WTC11 (cell line): ENCODE results near the gene HELZ. TPM values are rescaled to one million over a fixed set of nuclear protein-coding genes. Genes with fewer than 3 reads are reported as not detected.

Experiments
- ATAC-seq: fragments of 200-7000 bp; cut with Tn5 transposase; 2 replicates; pipeline ENCODE4 v1.10.0; 2021; ENCODE audit warnings: mild to moderate bottlenecking, moderate library complexity
- CTCF ChIA-PET: fragments of 300-600 bp; sonication (Branson Sonifier 250); formaldehyde crosslinking; loops from one replicate; lab custom pipeline; 2021; ENCODE audit warnings: antibody characterized with exemption; lab: Charles Lee
- POLR2A ChIA-PET: fragments of 350-600 bp; sonication (Branson Sonifier 250); formaldehyde crosslinking; loops from one replicate; lab custom pipeline; 2021; ENCODE audit warnings: antibody characterized with exemption; lab: Charles Lee
- DNase-seq: peaks from one replicate; pipeline ENCODE4 v3.0.0; 2021; ENCODE audit warnings: low spot score
- H3K27ac Mint-ChIP-seq: 2 replicates; pipeline ENCODE4 v1.8.0; 2021; ENCODE audit warnings: mixed read lengths
- H3K27me3 Mint-ChIP-seq: 2 replicates; pipeline ENCODE4 v1.8.0; 2021; ENCODE audit warnings: low read depth, mild to moderate bottlenecking, moderate library complexity, mixed read lengths
- H3K36me3 Mint-ChIP-seq: 2 replicates; pipeline ENCODE4 v1.8.0; 2021; ENCODE audit warnings: mixed read lengths
- H3K4me1 Mint-ChIP-seq: 2 replicates; pipeline ENCODE4 v1.8.0; 2022; ENCODE audit warnings: mixed read lengths
- H3K4me3 Mint-ChIP-seq: 2 replicates; pipeline ENCODE4 v1.8.0; 2021; ENCODE audit warnings: mild to moderate bottlenecking, moderate library complexity, mixed read lengths
- H3K9me3 Mint-ChIP-seq: 2 replicates; pipeline ENCODE4 v1.8.0; 2021; ENCODE audit warnings: mixed read lengths
- AFF4 ChIP-seq: sonication (generic); formaldehyde crosslinking; IDR thresholded peaks from 2 replicates; pipeline ENCODE4 v1.8.1; 2023; ENCODE audit warnings: mild to moderate bottlenecking, missing genetic modification reagents, borderline replicate concordance
- ARID4B ChIP-seq: sonication (generic); formaldehyde crosslinking; IDR thresholded peaks from 2 replicates; pipeline ENCODE4 v1.8.0; 2023; ENCODE audit warnings: missing genetic modification reagents, mild to moderate bottlenecking, borderline replicate concordance
- CREB1 ChIP-seq: sonication (generic); formaldehyde crosslinking; IDR thresholded peaks from 2 replicates; pipeline ENCODE4 v1.8.0; 2023; ENCODE audit warnings: mild to moderate bottlenecking, missing genetic modification reagents
- CREM ChIP-seq: sonication (generic); formaldehyde crosslinking; IDR thresholded peaks from 2 replicates; pipeline ENCODE4 v1.8.1; 2022; ENCODE audit warnings: mild to moderate bottlenecking, missing genetic modification reagents, moderate library complexity
- E2F5 ChIP-seq: sonication (generic); formaldehyde crosslinking; IDR thresholded peaks from 2 replicates; pipeline ENCODE4 v1.8.1; 2022; ENCODE audit warnings: mild to moderate bottlenecking, moderate library complexity, missing genetic modification reagents
- HMGXB4 ChIP-seq: sonication (generic); formaldehyde crosslinking; IDR thresholded peaks from 2 replicates; pipeline ENCODE4 v1.8.1; 2023; ENCODE audit warnings: mild to moderate bottlenecking, moderate library complexity, missing genetic modification reagents
- IRF2 ChIP-seq: sonication (generic); formaldehyde crosslinking; IDR thresholded peaks from 2 replicates; pipeline ENCODE4 v1.8.0; 2022; ENCODE audit warnings: low read depth, missing genetic modification reagents, borderline replicate concordance
- MAX ChIP-seq: sonication (generic); formaldehyde crosslinking; IDR thresholded peaks from 2 replicates; pipeline ENCODE4 v1.8.0; 2022; ENCODE audit warnings: mild to moderate bottlenecking, missing genetic modification reagents
- MLX ChIP-seq: sonication (generic); formaldehyde crosslinking; IDR thresholded peaks from 2 replicates; pipeline ENCODE4 v1.8.1; 2023; ENCODE audit warnings: mild to moderate bottlenecking, missing genetic modification reagents, moderate library complexity
- MYBL2 ChIP-seq: sonication (generic); formaldehyde crosslinking; IDR thresholded peaks from 2 replicates; pipeline ENCODE4 v1.8.1; 2023; ENCODE audit warnings: mild to moderate bottlenecking, moderate library complexity, missing genetic modification reagents
- NFATC4 ChIP-seq: fragments of 250-450 bp; sonication (Bioruptor Pico); IDR thresholded peaks from 2 replicates; pipeline ENCODE4 v1.9.0; 2021; ENCODE audit warnings: mild to moderate bottlenecking
- NFE2L1 ChIP-seq: sonication (generic); formaldehyde crosslinking; IDR thresholded peaks from 2 replicates; pipeline ENCODE4 v1.8.1; 2023; ENCODE audit warnings: missing genetic modification reagents
- NFYB ChIP-seq: sonication (generic); formaldehyde crosslinking; conservative IDR thresholded peaks from 2 replicates; pipeline ENCODE4 v1.8.0; 2022; ENCODE audit warnings: low read depth, missing genetic modification reagents
- STAT6 ChIP-seq: sonication (generic); formaldehyde crosslinking; conservative IDR thresholded peaks from 2 replicates; pipeline ENCODE4 v1.8.1; 2023; ENCODE audit warnings: mild to moderate bottlenecking, low read depth, missing genetic modification reagents, moderate library complexity
- USF2 ChIP-seq: sonication (generic); formaldehyde crosslinking; IDR thresholded peaks from 2 replicates; pipeline ENCODE4 v1.8.1; 2023; ENCODE audit warnings: mild to moderate bottlenecking, missing genetic modification reagents, moderate library complexity
- ZBTB21 ChIP-seq: sonication (generic); formaldehyde crosslinking; IDR thresholded peaks from 2 replicates; pipeline ENCODE4 v1.8.1; 2023; ENCODE audit warnings: mild to moderate bottlenecking, missing genetic modification reagents, borderline replicate concordance
- ZNF121 ChIP-seq: sonication (generic); formaldehyde crosslinking; IDR thresholded peaks from 2 replicates; pipeline ENCODE4 v1.8.0; 2023; ENCODE audit warnings: missing genetic modification reagents
- ZNF219 ChIP-seq: sonication (generic); formaldehyde crosslinking; IDR thresholded peaks from 2 replicates; pipeline ENCODE4 v1.8.0; 2023; ENCODE audit warnings: missing genetic modification reagents, mild to moderate bottlenecking, borderline replicate concordance
- ZNF416 ChIP-seq: fragments of 250-450 bp; sonication (Bioruptor Pico); IDR thresholded peaks from 2 replicates; pipeline ENCODE4 v1.9.0; 2021; ENCODE audit warnings: mild to moderate bottlenecking, inconsistent platforms
- ZNF423 ChIP-seq: fragments of 250-450 bp; sonication (Bioruptor Pico); IDR thresholded peaks from 2 replicates; pipeline ENCODE4 v2.1.2; 2022; ENCODE audit warnings: mild to moderate bottlenecking, moderate library complexity
- total RNA-seq: library from RNA; stranded (reverse); gene quantifications from 3 replicates; pipeline ENCODE4 v1.2.3, GENCODE V29; 2021

Gene HELZ
- total RNA-seq, 1 experiment from 2014 or later, result 49.1 TPM

GRCh38 chr17:67030641-67031040, 214.4 kb downstream of the HELZ start (continued):
- no peak for TF ChIP-seq ARID4B
- TF ChIP-seq NFYB, result no peak

GRCh38 chr17:67027031-67027628, 217.9 kb downstream of the HELZ start:
- Mint-ChIP-seq H3K4me3 (no peak overlapping the region), H3K9me3 (no peaks in the 10 kb centered on the region), H3K27me3 (no peaks in the 10 kb centered on the region), H3K4me1 (no peaks in the 10 kb centered on the region), H3K27ac (no peak overlapping the region), H3K36me3 (no peaks in the 10 kb centered on the region)
- ChIA-PET CTCF (no interaction called here), POLR2A (no interaction called here)
- DNase-seq (no peak), ATAC-seq (no peak)
- no peak for TF ChIP-seq ZBTB21 (CRISPR knock-in tag)
- no peak for TF ChIP-seq ZNF416
- no peak for TF ChIP-seq E2F5 (CRISPR knock-in tag)
- TF ChIP-seq ZNF219 (CRISPR knock-in tag), result no peak
- TF ChIP-seq NFE2L1 (CRISPR knock-in tag), result no peak
- TF ChIP-seq AFF4, result no peak
- no peak for TF ChIP-seq MYBL2
- TF ChIP-seq CREM (CRISPR knock-in tag), result no peak
- TF ChIP-seq IRF2 (CRISPR knock-in tag), result no peak
- TF ChIP-seq USF2 (CRISPR knock-in tag), result no peak
- TF ChIP-seq NFATC4, result no peak
- no peak for TF ChIP-seq ZNF423 (CRISPR knock-in tag)
- no peak for TF ChIP-seq ZNF121
- TF ChIP-seq STAT6 (CRISPR knock-in tag), result no peak
- TF ChIP-seq NFYB, result no peak
- TF ChIP-seq HMGXB4 (CRISPR knock-in tag), result no peak
- TF ChIP-seq MLX, result no peak
- TF ChIP-seq MAX (CRISPR knock-in tag), result no peak
- TF ChIP-seq CREB1, result no peak
